ENCODE results near the gene ARRB2.

GRCh38 chr17:4710693-4711634 is 532 bp downstream of the ARRB2 start:
- no peak for TF ChIP-seq TCF4 (CRISPR knock-in tag; IDR thresholded peaks at IDR 0.05; ENCODE audit: borderline replicate concordance)
- TF ChIP-seq CSDC2 (CRISPR knock-in tag; IDR thresholded peaks at IDR 0.05) = no peak
- no peak for TF ChIP-seq PATZ1 (CRISPR knock-in tag; IDR thresholded peaks at IDR 0.05; ENCODE audit: borderline replicate concordance)
- no peak for TF ChIP-seq ZFP3 (CRISPR knock-in tag; IDR thresholded peaks at IDR 0.05)
- TF ChIP-seq ARNTL (CRISPR knock-in tag; IDR thresholded peaks at IDR 0.05; ENCODE audit: borderline replicate concordance, low read depth) = no peak
- TF ChIP-seq PPARA (CRISPR knock-in tag; IDR thresholded peaks at IDR 0.05; ENCODE audit: borderline replicate concordance) = no peak
- no peak for TF ChIP-seq RARB (CRISPR knock-in tag; IDR thresholded peaks at IDR 0.05)
- no peak for TF ChIP-seq ZNF565 (CRISPR knock-in tag; conservative IDR thresholded peaks at IDR 0.05; ENCODE audit: low read depth)

Data from SK-N-SH treated with all-trans-retinoic acid at 6 μM for 48 hours (cell line).